ENCODE results near the gene OR1L1.

The OR1L1 gene

GRCh38 chr9:122661416-122661815 lies at the start of gene OR1L1:
Gene OR1L1, plus strand, starts transcription at chr9:122661716. Its CDS starts 0 bp downstream, at chr9:122661716.
- TF ChIP-seq CTCF (IDR thresholded peaks at IDR 0.05): no peak

- no peak for TF ChIP-seq CTCF (IDR thresholded peaks at IDR 0.05)
Measured at GRCh38 chr9:122614362-122614761, 47.2 kb upstream of the OR1L1 start, which contains the start of gene OR1Q1. Gene OR1Q1, plus strand, starts transcription at chr9:122614738. Its CDS starts 0 bp downstream, at chr9:122614738.

GRCh38 chr9:122619996-122620395 lies 41.5 kb upstream of the OR1L1 start:
- TF ChIP-seq CTCF (IDR thresholded peaks at IDR 0.05): no peak

- TF ChIP-seq CTCF (IDR thresholded peaks at IDR 0.05): no peak
Measured at GRCh38 chr9:122642226-122642625, 19.3 kb upstream of the OR1L1 start.

- TF ChIP-seq CTCF (IDR thresholded peaks at IDR 0.05): no peak
Measured at GRCh38 chr9:122656378-122656777, 5.1 kb upstream of the OR1L1 start.

GRCh38 chr9:122657527-122657926 lies 4.0 kb upstream of the OR1L1 start, which contains the start of gene OR1B1:
Gene OR1B1, minus strand, starts transcription at chr9:122657627.
- no peak for TF ChIP-seq CTCF (IDR thresholded peaks at IDR 0.05)

GRCh38 chr9:122672481-122672880 lies 11.0 kb downstream of the OR1L1 start:
- no peak for TF ChIP-seq CTCF (IDR thresholded peaks at IDR 0.05)

GRCh38 chr9:122684851-122685250 lies 23.3 kb downstream of the OR1L1 start:
- no peak for TF ChIP-seq CTCF (IDR thresholded peaks at IDR 0.05)

Data from LNCAP (cell line).